Right ventricle myocardium superior (tissue), 1 donor: Measurements from ENCODE around the gene NMUR2. TPM values are rescaled to one million over a fixed set of nuclear protein-coding genes. Genes with fewer than 3 reads are reported as not detected.

ENCODE experiments used
- ATAC-seq: fragments of 200-7000 bp; cut with Tn5 transposase; one replicate; pipeline ENCODE4 v1.9.1; 2020; ENCODE audit warnings: mild to moderate bottlenecking; ENCODE audit not compliant: poor library complexity
- DNase-seq: peaks from one replicate; pipeline ENCODE4 v3.0.0-alpha.2; 2020
- intact Hi-C: fragments of 100-400 bp; cut with DNase I; formaldehyde crosslinking; loops from one replicate; pipeline ENCODE4 v1.11.2; 2022
- long read RNA-seq: library from polyadenylated mRNA; unstranded; transcript quantifications from one replicate; pipeline ENCODE4 v2.0.0, GENCODE V29; 2021
- total RNA-seq: library from RNA; stranded (reverse); fragmentation: NEBNext Ultra II Directional; extraction: Animal tissue kit (Norgen Biotek cat#: 25700); gene quantifications from one replicate; pipeline ENCODE4 v1.2.1, GENCODE V29; 2021
- donor health status: DM: no; HTN: yes; CAD: no; lungs with severe emphysema.

The NMUR2 gene
- total RNA-seq, result not detected
- long read RNA-seq, partial matches to known transcripts, result 0 of 1 reads
- long read RNA-seq, other reads (novel, unspliced or antisense), result 0 of 1 reads

GRCh38 chr5:152405145-152405544, at the start of gene NMUR2:
Gene NMUR2, minus strand, starts transcription at chr5:152405279. Its CDS starts 166 bp downstream, at chr5:152405113.
- peak; percentile 39 for DNase-seq
- ATAC-seq, result peak; percentile 63
- intact Hi-C loops, result no loop called here

- intact Hi-C loops, result no loop called here
- ATAC-seq, result no peak
- no peak for DNase-seq
Measured at GRCh38 chr5:152443935-152444334, 38.9 kb upstream of the NMUR2 start.

- ATAC-seq (no peak), DNase-seq (no peak)
- intact Hi-C loops, result no loop called here
Measured at GRCh38 chr5:152439791-152440190, 34.7 kb upstream of the NMUR2 start.

GRCh38 chr5:152437866-152438265, 32.8 kb upstream of the NMUR2 start:
- intact Hi-C loops, result no loop called here
- DNase-seq (no peak), ATAC-seq (no peak)

GRCh38 chr5:152427721-152428120, 22.6 kb upstream of the NMUR2 start:
- ATAC-seq (no peak), DNase-seq (no peak)
- intact Hi-C loops, result no loop called here

GRCh38 chr5:152425083-152425482, 20.0 kb upstream of the NMUR2 start:
- ATAC-seq (no peak), DNase-seq (no peak)
- intact Hi-C loops, result no loop called here

GRCh38 chr5:152424501-152424900, 19.4 kb upstream of the NMUR2 start:
- no peak for ATAC-seq
- DNase-seq, result no peak
- intact Hi-C loops, result no loop called here

GRCh38 chr5:152422081-152422480, 17.0 kb upstream of the NMUR2 start:
- DNase-seq (no peak), ATAC-seq (no peak)
- intact Hi-C loops, result no loop called here

- intact Hi-C loops, result no loop called here
- ATAC-seq (peak; percentile 71), DNase-seq (no peak)
Measured at GRCh38 chr5:152412129-152412528, 7.0 kb upstream of the NMUR2 start.

- no peak for ATAC-seq
- no peak for DNase-seq
- intact Hi-C loops, result no loop called here
Measured at GRCh38 chr5:152406082-152406481, 1.0 kb upstream of the NMUR2 start.

GRCh38 chr5:152404494-152404893, 585 bp downstream of the NMUR2 start:
- intact Hi-C loops, result no loop called here
- ATAC-seq, result no peak
- DNase-seq, result no peak

- ATAC-seq (no peak), DNase-seq (no peak)
- intact Hi-C loops, result no loop called here
Measured at GRCh38 chr5:152403046-152403445, 2.0 kb downstream of the NMUR2 start.

- no peak for ATAC-seq
- intact Hi-C loops, result no loop called here
- no peak for DNase-seq
Measured at GRCh38 chr5:152400846-152401245, 4.2 kb downstream of the NMUR2 start.

- intact Hi-C loops, result no loop called here
- no peak for DNase-seq
Measured at GRCh38 chr5:152397581-152397980, 7.5 kb downstream of the NMUR2 start.

GRCh38 chr5:152393441-152393840, 11.6 kb downstream of the NMUR2 start:
- ATAC-seq, result no peak
- DNase-seq, result no peak
- intact Hi-C loops, result no loop called here

More at GRCh38 chr5:152397581-152397980, 7.5 kb downstream of the NMUR2 start:
- no peak for ATAC-seq

GRCh38 chr5:152389208-152389849, 15.8 kb downstream of the NMUR2 start:
- intact Hi-C loops, result no loop called here
- no peak for ATAC-seq
- DNase-seq, result no peak

- intact Hi-C loops, result no loop called here
- no peak for ATAC-seq
- DNase-seq, result no peak
Measured at GRCh38 chr5:152388610-152389009, 16.5 kb downstream of the NMUR2 start.

- intact Hi-C loops, result no loop called here
- ATAC-seq, result peak; percentile 71
- DNase-seq, result no peak
Measured at GRCh38 chr5:152380415-152381123, 24.5 kb downstream of the NMUR2 start.

GRCh38 chr5:152379331-152379730, 25.7 kb downstream of the NMUR2 start:
- intact Hi-C loops, result loop anchor here (5.0 kb wide), 1 partner anchor 128 kb away; no protein-coding TSS in a partner anchor
- ATAC-seq (peak; percentile 49), DNase-seq (no peak)

- intact Hi-C loops, result loop anchor here (5.0 kb wide), 1 partner anchor 129 kb away; no protein-coding TSS in a partner anchor
- DNase-seq, result no peak
- peak; percentile 34 for ATAC-seq
Measured at GRCh38 chr5:152378730-152379129, 26.3 kb downstream of the NMUR2 start.
